BE2C (cell line): ENCODE data around the gene ESRRG.

ENCODE experiments used
- DNase-seq: peaks from one replicate; pipeline ENCODE4 v3.0.0-alpha.2; 2020
- H3K27me3 ChIP-seq: fragments of 250-450 bp; sonication (Bioruptor Pico); 2 replicates; pipeline ENCODE4 v1.5.1; 2020; ENCODE audit warnings: mild to moderate bottlenecking
- H3K36me3 ChIP-seq: fragments of 250-450 bp; sonication (Bioruptor Pico); 2 replicates; pipeline ENCODE4 v1.5.1; 2020; ENCODE audit warnings: mild to moderate bottlenecking
- H3K4me1 ChIP-seq: fragments of 250-450 bp; sonication (Bioruptor Pico); 2 replicates; pipeline ENCODE4 v1.5.1; 2020
- H3K4me3 ChIP-seq: 2 replicates; pipeline ENCODE4 v1.5.1; 2011; ENCODE audit warnings: low read depth, low read length
- H3K9me3 ChIP-seq: fragments of 250-450 bp; sonication (Bioruptor Pico); 2 replicates; pipeline ENCODE4 v1.5.1; 2020
- TF ChIP-seq, protein P1 (sequence below): IDR thresholded peaks from 2 replicates; pipeline ENCODE4 v1.5.1; 2012; ENCODE audit warnings: mild to moderate bottlenecking, low read depth, low read length

ESRRG gene

DNA sequence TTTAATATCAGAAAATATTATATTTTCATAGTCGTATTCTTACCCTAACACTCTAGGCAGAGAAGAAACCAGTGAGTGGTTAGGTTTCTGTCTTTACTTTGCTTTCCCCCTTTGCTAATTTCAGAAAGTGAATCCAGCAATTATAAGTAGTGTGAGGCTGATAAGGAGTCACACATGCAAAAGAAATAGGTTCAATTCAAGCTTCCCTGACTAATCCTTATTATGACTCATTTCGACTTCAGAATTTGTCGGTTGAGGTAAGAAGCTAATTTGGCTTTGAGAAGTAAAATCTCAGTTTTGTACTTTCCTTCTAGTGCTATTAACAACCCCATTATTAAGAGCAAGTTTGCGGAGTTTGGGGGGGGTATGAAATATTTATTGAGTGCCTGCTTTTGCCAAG is 22.4 kb downstream of the ESRRG start:
- no peaks in the 10 kb centered on the region for H3K9me3 ChIP-seq
- TF ChIP-seq, protein P1, sequence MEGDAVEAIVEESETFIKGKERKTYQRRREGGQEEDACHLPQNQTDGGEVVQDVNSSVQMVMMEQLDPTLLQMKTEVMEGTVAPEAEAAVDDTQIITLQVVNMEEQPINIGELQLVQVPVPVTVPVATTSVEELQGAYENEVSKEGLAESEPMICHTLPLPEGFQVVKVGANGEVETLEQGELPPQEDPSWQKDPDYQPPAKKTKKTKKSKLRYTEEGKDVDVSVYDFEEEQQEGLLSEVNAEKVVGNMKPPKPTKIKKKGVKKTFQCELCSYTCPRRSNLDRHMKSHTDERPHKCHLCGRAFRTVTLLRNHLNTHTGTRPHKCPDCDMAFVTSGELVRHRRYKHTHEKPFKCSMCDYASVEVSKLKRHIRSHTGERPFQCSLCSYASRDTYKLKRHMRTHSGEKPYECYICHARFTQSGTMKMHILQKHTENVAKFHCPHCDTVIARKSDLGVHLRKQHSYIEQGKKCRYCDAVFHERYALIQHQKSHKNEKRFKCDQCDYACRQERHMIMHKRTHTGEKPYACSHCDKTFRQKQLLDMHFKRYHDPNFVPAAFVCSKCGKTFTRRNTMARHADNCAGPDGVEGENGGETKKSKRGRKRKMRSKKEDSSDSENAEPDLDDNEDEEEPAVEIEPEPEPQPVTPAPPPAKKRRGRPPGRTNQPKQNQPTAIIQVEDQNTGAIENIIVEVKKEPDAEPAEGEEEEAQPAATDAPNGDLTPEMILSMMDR, result no peak

GRCh38 chr1:216691710-216692109 is 31.5 kb downstream of the ESRRG start:
- no peaks in the 10 kb centered on the region for H3K9me3 ChIP-seq
- H3K36me3 ChIP-seq, result peaks cover 29% of the 10 kb centered on the region
- TF ChIP-seq, protein P1, result no peak
- H3K27me3 ChIP-seq, result no peaks in the 10 kb centered on the region
- DNase-seq, result no peak
- H3K4me1 ChIP-seq, result peaks cover 27% of the 10 kb centered on the region
- H3K4me3 ChIP-seq, result no peak overlapping the region

More for the DNA sequence above, 22.4 kb downstream of the ESRRG start:
- no peak for DNase-seq
- H3K4me1 ChIP-seq, result peaks cover 17% of the 10 kb centered on the region
- peaks cover 49% of the 10 kb centered on the region for H3K36me3 ChIP-seq
- H3K27me3 ChIP-seq, result no peaks in the 10 kb centered on the region
- H3K4me3 ChIP-seq, result no peak overlapping the region

- peaks cover 27% of the 10 kb centered on the region for H3K36me3 ChIP-seq
- no peak for DNase-seq
- TF ChIP-seq, protein P1, result no peak
- no peaks in the 10 kb centered on the region for H3K9me3 ChIP-seq
- H3K27me3 ChIP-seq, result no peaks in the 10 kb centered on the region
- no peak overlapping the region for H3K4me3 ChIP-seq
- H3K4me1 ChIP-seq, result peaks cover 33% of the 10 kb centered on the region
Observed at GRCh38 chr1:216690603-216691002, 32.6 kb downstream of the ESRRG start.

DNA sequence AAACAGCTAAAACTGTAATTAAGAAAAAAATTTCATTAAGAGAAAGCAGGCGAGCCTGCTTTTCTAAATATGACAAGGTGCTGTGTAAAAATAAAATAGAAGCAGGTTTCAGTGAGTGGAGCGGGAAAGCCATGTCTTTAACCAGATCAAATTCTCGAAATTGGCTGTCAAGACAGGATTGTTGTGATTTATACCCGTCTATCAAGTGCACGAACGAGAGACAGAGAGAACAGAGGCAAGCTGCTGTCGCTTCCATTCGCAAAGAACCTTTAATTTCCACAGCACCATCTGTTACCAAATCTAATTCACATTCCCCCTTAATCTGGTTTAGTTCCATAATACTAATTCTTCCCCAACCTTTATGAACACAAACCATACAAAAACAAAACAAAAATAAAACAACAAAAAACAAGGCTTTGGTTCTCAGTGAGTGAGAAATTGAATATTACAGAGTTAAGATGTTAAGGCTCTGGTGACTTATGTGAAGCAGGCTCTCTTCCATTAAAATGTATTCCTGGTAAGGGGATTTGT is 35.0 kb downstream of the ESRRG start:
- Histone ChIP-seq H3K36me3 (peaks cover 39% of the 10 kb centered on the region), H3K4me1 (peaks cover 52% of the 10 kb centered on the region), H3K27me3 (no peaks in the 10 kb centered on the region), H3K9me3 (no peaks in the 10 kb centered on the region), H3K4me3 (peak overlapping the region; percentile 19)
- peak; percentile 28 for DNase-seq
- TF ChIP-seq, protein P1, result no peak

GRCh38 chr1:216686860-216687766 is 36.1 kb downstream of the ESRRG start:
- TF ChIP-seq, protein P1, result no peak
- Histone ChIP-seq H3K36me3 (peaks cover 45% of the 10 kb centered on the region), H3K4me1 (peaks cover 52% of the 10 kb centered on the region), H3K4me3 (peak overlapping the region; percentile 2; the same call in 1 of the 2 replicates), H3K9me3 (no peaks in the 10 kb centered on the region), H3K27me3 (no peaks in the 10 kb centered on the region)
- DNase-seq, result peak; percentile 35

GRCh38 chr1:216682752-216683151 is 40.5 kb downstream of the ESRRG start:
- DNase-seq, result no peak
- no peaks in the 10 kb centered on the region for H3K9me3 ChIP-seq
- H3K27me3 ChIP-seq, result no peaks in the 10 kb centered on the region
- H3K4me1 ChIP-seq, result peaks cover 35% of the 10 kb centered on the region
- H3K4me3 ChIP-seq, result no peak overlapping the region
- TF ChIP-seq, protein P1, result no peak
- peaks cover 74% of the 10 kb centered on the region for H3K36me3 ChIP-seq
